GM18870 (cell line): ENCODE data around the gene TLE1.
"Not testable (repeated sequence)": the region's sequence is repeated elsewhere in the genome, so short reads cannot be mapped to it uniquely, and the experiment has no call there.

ENCODE experiments used
- ATAC-seq: cut with Tn5 transposase; IDR thresholded peaks from one replicate; pipeline ENCODE4 v1.9.1; 2021; ENCODE audit warnings: moderate library complexity; ENCODE audit not compliant: unreplicated experiment

The TLE1 gene

DNA sequence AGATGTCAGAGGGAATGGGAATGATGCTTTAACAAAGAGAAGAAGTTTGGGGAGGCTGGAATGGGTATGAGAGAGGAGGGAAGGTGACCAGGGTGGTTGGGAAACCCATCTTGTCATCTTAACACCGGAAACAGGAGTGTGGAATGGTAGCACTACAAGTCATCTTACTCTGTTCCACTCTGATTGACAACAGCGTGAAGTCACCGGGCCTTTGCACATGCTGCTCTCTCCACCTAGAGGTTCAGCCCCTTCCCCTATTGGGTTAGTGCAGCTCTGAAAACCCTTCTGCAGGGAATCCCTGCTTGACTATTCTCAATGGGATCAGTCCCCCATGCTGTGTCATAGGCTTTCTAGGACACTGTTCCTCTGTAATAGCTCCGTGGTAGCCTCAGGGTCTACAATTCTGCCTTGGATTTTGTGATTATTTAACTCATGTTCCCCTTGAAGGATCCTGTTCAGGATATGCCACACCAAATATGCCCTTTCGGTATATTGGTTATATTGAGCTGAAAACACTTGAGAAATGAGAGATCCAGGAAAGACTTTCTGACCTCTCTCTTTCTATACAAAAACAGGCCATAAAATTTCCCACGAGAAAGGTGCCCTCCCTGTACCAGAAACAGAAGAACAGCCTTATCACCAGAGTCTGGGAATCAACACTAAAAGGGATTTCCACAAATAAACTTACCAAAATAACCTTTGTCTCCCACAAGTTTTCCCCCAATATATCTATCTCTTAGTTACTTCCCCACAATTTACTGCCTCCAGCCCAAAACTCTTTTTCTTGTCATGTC lies 86.3 kb downstream of the TLE1 start:
- no peak for ATAC-seq

DNA sequence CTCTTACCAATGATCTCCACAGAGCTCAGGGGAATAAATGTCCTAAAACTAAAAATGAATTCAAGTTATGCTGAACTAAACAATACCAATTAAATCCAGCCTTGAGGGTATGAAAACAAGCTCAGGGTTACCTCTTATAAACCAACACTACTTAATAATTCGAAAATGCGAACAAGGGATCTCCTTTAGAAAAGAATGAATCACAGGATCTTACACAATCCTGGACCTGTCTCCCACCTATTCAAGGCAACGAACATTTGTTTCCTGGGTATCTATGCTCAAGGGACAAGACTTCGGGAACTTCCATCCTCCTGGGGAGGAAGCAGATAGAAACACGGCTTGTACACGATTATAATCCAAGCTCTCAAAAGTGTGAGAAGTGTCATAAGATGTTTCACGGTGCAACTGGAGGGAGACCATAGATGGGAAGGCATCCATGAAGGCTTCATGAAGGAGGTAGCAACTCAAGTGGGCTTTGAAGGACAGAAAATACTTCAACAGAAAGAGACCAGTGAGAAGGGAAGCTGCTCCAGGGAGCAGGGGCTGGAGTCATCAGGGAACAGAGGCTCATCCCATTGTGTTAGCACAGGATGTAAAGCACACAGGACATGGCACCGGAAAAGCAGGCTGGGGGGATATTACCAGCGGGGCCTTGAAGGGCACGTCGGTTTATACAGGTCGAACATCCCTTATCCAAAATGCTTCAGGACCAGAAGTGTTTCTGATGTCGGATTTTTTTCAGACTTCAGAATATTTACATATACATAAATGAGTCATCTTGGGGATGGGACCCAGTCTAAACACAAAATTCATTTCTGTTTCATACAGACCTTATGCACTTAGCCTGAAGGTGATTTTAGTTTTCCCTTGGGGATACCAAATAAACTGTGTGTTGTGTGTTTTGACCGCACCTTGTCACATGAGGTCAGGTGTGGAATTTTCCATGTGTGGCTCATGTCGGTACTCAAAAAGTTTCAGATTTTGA lies 87.4 kb downstream of the TLE1 start:
- no peak for ATAC-seq

DNA sequence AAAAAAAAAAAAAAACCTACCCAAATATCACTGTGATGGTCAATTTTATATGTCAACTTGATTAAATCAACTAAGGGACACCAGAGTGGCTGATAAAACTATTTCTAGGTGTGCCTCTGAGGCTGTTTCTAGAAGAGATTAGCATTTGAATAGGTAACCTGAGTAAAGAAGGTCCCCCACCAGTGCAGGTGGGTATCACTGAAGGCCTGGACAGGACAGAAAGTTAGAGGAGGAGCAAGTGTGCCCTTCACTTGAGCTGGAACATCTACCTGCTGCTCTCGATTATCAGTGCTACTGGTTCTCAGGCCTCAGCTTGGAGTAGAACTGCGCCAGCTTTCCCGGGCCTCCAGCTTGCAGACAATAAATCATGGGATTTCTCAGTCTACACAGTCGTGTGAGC lies 88.7 kb downstream of the TLE1 start:
- no peak for ATAC-seq

DNA sequence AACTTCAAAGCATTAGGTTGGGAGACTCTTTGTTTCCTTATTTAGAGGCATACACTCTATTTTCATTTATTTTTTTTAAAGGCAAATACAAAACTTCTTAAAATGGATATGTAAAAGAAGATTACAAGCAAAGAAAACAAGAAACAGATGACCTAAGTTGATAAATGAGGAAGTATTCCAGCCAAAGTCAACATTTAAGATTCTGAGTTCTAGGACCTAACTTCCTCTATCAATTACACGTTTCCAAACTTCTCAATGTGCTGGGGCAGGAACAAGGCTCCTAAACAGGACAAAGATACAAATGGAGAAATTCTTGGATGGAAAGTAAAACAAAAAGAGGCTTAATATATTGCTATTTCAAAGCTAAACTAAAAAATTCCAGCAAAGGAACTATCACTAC lies 89.5 kb downstream of the TLE1 start:
- ATAC-seq: no peak

DNA sequence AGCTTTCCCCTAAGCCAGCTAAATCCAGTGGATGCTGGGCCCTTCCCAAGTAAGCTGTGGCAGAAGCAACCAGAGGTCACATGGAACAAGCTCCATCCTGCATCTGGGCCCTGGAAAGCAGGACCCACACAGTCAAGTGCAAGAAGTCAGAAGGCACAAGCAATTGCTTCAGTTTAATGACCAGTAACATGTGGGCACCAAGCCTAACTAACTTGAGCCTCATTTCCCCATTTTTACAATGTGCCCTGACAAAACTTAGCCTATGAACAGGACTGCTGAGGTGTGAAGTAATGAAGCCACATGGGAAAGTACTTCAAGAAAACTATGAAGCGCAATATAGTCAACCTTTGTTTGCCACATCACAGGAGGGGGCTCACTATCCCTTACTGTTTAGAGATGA lies 90.5 kb downstream of the TLE1 start:
- no peak for ATAC-seq

DNA sequence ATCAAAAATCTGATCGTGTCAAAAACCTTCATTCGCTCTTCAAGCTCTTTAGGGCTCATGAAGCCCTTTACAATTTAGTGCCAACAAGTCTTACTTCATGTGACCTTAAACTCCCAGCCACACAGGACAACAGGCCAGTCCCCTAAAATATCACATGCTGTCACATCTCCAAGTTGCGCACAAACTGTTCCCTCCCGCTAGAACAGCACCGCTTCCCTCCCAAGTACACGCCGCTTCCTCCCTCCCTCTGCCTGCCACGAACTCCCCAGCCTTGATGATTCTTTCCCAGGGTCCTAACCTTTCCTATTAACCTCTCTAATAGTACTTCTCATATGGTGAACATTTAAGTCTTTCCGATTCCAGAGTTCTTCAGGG lies 91.2 kb downstream of the TLE1 start:
- no peak for ATAC-seq

DNA sequence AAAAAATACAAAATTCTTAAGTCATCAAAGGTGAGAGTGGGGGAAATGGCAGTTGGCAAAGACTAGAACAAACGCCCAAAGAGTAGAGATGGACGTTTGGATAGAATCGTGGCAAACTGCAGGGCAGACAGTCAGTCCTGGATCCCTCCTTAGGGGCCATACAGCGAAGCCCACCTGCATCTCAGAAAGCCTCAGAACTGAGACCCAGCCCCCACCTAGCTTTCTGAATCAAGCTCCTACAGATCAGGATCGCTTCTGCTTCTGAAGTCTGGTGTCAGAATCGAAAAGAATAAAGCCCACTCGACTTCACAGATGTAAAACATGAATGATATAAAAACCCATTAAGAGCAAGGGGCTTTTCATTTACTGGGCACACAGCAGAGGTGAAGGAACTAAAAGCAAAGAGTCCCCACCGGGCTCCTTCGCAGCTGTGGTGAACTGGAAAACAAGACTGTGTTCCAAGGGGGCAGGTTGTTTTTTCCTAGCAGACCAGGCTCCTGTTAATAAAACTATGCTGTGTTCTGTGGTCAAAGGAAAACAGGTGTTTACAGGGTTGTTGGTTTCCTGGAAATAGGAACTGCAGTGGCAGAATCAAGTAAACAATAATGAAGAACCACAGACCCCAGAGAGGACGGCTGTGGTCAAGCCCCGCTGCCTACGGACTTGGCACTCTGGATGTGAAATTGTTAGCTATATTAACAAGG lies 91.8 kb downstream of the TLE1 start:
- no peak for ATAC-seq

DNA sequence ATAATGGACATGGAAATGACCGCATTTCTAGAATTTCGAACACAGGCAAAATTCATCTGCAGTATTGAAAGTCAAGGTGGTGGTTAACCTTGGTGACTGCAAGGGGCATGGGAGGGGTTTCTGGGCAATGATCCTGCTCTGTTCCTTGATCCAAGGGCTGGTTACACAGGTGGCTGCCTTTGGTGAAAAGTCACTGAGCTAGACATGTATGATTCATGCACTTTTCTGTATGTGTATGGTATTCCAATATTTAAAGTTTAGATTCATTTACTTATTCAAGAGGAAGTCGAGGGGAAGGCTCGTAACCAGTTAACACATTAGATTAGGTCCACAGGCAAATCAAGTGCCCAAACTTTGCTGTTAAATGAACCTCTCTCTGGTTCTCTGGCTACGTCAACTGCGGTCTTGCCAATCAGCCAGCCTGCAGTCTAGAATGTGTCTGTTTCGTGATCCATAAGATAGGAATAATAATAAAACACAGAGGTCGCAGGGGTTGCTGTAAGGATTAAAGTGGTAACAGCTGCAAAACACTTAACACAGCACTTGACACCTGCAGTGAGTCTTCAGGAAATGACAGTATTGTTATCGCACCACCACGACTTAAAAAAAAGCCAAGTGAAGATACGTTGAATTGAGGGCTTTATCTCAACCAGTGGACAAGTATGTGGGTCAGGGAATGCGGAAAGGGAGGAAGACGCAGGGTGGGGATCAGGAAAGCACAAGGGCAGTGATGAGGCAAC lies 92.5 kb downstream of the TLE1 start:
- no peak for ATAC-seq

DNA sequence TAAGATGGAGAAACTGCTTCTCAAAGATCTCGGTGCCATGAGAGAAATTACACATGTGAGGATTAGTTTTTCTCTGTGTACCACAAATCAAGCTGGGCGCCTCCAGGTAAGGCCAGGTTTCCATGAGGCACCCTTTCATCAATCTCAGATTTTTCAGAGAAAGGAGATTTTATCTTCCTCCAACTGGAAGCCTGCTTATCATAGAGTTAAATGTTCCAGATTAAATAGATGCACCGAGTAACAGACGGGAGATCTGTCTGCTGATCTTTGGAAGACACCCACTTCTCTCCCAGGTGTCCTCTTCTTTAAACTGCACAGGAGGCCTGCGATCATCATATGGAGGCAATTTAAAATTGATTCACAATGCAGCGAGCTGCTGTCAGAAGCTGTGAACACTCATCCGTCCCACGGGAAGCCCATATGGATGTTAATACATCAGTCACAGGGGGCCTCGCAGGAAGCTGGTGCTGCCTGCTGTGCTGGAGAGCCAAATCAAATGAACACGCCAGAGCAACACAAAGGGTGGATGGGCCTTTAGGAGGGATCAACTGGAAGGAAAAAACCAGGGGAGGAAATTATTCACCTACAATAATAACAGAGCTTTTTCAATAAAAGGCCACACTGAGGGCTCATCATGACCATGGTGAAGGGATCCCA lies 93.3 kb downstream of the TLE1 start:
- no peak for ATAC-seq

DNA sequence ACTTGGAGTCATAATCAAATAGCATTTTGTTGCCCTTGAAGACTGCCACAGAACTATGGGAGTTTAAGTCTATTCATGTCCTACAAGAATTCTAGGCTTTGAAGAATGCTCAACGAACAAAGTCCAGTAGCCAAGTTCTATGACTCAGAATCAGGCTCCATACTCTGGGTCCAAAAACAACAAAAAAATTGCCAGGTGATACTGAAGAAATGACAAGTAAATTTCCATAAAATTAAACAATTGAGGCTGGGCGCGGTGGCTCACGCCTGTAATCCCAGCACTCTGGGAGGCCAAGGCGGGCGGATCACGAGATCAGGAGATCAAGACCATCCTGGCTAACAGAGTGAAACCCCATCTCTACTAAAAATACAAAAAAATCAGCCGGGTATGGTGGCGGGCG lies 94.1 kb downstream of the TLE1 start:
- ATAC-seq: not testable (repeated sequence)

DNA sequence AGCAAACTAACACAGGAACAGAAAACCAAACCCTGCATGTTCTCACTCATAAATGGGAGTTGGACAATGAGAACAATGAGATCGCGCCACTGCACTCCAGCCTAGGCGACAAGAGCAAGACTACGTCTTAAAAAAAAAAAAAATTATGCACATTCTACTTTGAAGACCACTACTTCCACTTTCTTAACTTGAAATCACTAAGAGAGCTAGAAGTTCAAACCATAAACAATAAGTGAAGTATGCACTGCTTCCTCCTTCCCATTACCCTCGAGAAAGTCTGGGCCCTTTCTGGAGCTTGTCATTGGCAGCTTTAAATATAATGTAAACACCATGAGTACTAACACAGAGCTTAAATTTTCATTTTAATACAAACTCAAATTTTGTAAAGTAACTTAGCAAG lies 94.9 kb downstream of the TLE1 start:
- no peak for ATAC-seq

DNA sequence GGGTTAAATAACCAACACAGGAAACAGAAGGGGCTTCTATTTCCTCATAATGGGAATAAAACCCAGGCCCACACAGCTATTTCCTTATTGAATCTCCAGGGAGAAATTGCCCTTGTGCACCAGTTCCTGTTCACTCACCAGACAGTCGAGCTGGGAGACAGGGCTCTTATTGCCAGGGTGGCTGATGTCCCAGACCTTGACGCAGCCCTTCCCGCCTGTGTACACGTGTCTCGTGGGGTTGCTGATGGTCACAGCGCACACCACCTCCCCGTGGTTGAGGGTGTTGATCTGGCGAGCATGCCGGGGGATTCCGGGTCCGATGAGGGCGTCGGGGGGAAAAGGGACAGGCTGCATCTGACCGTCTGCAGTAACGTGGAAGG lies 96.5 kb downstream of the TLE1 start:
- ATAC-seq: no peak

DNA sequence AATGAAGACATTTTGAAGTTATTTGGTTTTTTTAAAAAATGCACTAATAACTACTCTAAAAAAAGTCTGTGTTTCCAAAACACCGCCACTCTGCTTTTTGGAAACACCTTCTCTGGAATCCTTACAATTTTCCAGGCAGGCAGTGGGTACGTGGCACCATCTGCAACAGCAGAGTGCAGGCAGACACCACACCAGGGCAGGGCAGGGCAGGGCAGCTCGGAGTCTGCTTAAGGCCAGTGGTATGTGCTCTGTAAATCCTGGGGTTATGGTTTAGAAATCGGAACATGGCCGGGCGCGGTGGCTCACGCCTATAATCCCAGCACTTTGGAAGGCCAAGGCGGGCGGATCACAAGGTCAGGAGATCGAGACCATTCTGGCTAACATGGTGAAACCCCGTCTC lies 97.6 kb downstream of the TLE1 start:
- no peak for ATAC-seq

DNA sequence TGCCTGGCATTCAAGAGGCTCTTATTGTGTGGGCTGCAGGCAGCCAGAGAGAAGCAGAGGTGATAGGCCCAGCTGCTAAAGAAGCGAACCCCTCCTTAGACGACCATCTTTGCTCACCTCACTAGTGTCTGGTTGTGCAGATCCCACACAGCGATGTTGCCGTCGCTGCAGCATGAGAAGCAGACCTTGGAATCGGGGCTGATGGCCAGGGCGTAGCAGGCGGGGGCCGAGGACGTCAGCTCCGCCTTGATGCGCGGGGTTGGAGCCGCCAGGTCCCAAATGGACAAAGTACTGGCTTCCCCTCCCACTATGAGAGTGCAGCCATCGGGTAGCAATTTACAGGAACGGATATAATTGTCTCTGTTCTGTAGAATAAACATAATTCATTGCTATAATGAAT lies 98.7 kb downstream of the TLE1 start:
- no peak for ATAC-seq

DNA sequence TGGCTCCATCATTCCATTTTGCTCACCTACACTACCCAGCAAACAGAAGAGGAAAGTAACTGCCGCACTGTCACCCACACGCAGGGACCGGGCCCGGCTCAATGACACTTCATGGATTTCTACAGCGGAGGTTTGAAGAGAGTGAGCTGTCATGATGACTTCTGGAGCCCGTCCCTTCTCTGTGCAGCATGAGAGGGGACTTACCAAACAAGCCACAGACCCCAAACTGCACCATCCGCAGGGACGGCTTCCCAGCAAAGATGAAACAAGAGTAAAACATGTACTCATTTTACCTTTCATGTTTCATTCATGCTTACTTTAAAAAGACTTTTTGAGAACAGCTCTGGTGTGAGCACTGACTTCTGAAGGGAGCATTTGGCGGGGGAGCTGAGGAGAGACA lies 99.5 kb downstream of the TLE1 start:
- no peak for ATAC-seq

DNA sequence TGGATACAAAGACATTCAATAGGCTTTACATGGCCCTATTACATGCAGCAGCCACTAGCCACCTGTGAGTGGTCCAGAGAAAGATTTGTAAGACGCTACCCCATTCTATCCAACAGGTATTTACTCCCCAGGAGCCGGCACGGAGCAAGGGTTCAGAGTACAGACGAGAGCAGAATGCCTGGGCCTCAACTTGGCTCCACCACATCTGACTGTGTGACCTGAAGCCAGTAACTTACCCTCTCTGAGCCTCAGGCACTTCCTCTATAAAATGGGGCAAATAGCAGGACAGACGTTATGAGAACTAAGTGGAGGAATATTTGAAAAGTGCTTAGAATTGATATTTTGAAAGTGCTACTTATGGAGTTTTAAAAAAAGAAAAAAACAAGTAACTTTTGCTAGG lies 100.0 kb downstream of the TLE1 start:
- ATAC-seq: no peak

DNA sequence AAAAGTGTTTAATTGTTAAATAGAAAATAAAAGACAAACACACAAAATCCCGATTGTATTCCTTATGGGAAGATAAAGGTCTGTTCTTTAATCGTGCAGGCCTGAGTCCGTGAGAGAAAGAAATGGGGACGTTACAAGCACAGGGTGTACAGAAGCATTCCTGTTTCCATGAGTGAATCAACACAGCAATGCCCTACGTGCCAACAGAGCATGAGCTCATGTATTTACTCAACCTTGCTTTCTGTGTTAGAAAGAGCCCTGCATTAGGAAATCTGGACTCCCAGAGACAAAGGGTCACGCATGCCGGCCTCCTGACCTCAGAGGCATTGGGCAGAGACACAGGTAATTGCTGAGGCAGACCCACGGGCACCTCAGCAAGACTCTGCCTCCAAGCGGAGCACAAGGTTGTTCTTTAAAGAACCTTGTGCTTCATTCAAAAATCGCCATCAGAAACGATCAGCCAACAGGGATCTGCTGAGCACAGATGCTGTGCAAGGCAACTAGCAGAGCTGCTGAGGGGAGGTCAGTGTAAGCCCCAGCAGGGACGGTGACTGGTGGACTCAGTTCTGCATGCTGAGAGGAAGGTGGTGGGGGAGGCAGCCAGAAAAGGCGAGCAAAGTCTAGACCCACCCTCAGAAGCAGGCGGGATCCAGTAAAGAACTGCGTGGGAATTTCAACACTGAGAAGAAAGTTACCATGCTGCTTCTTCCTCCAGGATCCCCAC lies 101.0 kb downstream of the TLE1 start:
- no peak for ATAC-seq

DNA sequence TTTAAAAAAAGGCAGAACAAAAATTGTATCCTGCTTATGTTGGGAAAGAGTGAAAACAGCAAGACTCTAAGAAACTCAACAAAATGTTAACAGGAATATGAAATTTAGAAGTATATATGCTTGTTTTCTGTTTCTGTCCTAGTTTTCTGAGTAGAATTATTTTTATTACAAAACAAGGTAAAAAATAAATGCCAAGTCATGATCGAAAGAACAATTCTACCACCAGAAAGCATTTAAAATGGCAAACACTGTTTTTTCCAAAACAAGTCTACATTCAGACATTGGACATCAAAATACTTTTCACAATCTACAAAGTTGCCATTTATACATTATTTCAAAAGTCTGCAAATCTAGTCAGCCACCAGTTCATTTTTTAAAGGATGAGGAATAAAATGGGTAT lies 102.6 kb downstream of the TLE1 start:
- no peak for ATAC-seq

DNA sequence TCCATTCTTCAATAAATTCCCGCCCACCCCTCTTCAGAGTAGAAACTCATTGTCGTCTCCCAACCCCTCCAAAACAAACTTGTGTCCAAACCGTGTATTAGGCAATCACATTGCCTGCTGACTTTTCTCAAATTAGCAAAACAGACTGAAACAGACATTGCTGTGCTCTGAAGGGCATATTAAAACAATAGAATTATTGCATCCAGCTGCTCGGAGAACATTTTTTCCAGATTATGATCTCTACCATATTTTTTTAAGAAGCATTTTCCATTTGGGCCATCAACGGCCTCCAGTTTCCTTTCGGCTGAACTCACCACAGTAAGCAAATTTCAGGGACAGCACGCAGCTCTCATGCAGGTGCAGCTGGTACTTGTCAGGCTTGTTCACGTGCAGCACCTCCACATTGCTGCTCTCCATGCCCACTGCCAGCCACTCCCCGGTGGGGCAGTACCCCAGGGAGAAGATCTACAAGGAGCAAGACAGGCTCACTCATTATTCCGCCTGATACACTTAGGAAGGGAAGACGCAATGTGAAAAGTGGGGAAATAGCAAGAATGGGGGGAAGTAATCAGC lies 104.1 kb downstream of the TLE1 start:
- no peak for ATAC-seq
